ENCODE data around the gene ZNF469.

The ZNF469 gene

DNA sequence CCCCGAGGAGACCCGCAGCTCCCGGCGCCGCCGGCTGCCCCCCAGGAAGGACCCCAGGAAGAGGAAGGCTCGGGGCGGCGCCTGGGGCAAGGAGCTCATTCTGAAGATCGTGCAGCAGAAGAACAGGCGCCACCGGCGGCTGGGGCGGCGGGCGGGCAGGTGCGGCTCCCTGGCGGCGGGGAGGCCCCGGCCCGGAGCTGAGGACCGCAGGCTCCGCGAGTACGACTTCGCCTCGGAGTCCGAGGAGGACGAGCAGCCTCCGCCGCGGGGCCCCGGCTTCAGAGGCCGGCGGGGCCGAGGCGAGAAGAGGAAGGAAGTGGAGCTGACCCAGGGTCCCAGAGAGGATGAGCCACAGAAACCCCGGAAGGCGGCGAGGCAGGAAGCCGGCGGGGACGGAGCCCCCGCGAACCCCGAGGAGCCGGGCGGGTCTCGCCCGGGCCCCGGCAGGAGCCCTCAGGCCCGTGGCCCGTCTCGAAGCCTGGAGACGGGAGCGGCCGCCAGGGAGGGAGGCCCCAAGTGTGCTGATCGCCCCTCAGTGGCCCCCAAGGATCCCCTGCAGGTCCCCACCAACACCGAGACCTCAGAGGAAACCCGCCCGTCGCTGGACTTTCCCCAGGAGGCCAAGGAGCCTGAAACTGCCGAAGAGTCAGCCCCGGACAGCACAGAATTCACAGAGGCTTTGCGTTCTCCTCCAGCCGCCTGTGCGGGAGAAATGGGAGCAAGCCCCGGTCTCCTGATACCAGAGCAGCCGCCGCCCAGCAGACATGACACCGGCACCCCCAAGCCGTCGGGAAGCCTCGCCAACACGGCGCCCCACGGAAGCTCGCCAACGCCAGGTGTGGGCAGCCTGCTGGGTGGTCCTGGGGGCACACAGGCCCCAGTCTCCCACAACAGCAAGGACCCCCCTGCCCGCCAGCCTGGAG lies 48.0 kb downstream of the ZNF469 start:
- DNase-seq: peak; percentile 63

DNA sequence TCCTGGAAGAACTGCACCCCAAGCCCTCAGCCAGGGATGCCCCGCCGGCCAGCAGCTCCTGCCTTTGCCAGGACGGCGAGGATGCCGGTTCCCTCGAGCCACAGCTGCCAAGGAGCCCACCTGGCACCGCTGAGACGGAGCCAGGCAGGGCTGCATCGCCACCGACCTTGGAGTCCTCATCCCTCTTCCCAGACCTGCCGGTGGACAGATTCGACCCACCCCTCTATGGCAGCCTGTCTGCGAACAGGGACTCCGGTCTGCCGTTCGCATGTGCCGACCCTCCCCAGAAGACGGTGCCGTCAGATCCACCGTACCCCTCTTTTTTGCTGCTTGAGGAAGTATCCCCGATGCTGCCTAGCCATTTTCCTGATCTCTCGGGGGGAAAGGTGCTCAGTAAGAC lies 48.9 kb downstream of the ZNF469 start:
- no peak for DNase-seq

DNA sequence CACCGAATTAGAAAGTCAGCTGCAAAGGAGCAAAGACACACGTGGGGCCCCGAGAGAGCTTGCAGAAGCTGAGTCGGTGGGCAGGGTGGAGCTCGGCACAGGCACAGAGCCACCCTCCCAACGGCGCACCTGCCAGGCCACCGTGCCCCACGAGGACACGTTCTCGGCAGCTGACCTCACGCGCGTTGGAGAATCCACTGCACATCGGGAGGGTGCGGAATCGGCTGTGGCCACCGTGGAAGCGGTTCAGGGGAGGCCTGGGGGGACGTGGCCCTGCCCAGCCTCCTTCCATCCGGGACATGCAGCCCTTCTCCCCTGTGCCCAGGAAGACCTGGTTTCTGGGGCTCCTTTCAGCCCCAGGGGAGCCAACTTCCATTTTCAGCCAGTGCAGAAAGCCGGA lies 49.4 kb downstream of the ZNF469 start:
- DNase-seq: no peak
